HepG2 (cell line): Measurements from ENCODE around the gene CDK2. TPM values are rescaled to one million over a fixed set of nuclear protein-coding genes. Genes with fewer than 3 reads are reported as not detected.

Source experiments
- ATF1 ChIP-seq: IDR thresholded peaks from 2 replicates; pipeline ENCODE4 v1.6.1; 2016; ENCODE audit warnings: mild to moderate bottlenecking, control low read depth
- CCAR2 ChIP-seq: fragments of 200-400 bp; formaldehyde crosslinking; optimal IDR thresholded peaks from 2 replicates; pipeline ENCODE3; 2018; ENCODE audit warnings: low read depth, mild to moderate bottlenecking, low read length, moderate library complexity
- HOXA7 ChIP-seq: sonication (generic); formaldehyde crosslinking; IDR thresholded peaks from 2 replicates; pipeline ENCODE4 v1.8.1; 2022; ENCODE audit warnings: mild to moderate bottlenecking, missing genetic modification reagents, moderate library complexity
- NR2F6 ChIP-seq, 2 experiments: IDR thresholded peaks; 2 replicates each; pipeline ENCODE4 v1.6.1; 2016; ENCODE audit warnings: antibody characterized with exemption in 1 of 2, mild to moderate bottlenecking in 1 of 2
- PRMT3 ChIP-seq: sonication (generic); formaldehyde crosslinking; IDR thresholded peaks from 2 replicates; pipeline ENCODE4 v1.8.1; 2022; ENCODE audit warnings: low read depth, mild to moderate bottlenecking, moderate library complexity, missing genetic modification reagents, borderline replicate concordance
- RXRB ChIP-seq: IDR thresholded peaks from 2 replicates; pipeline ENCODE4 v1.6.1; 2016; ENCODE audit warnings: borderline replicate concordance, missing genetic modification reagents, missing compliant biosample characterization
- SIX1 ChIP-seq: sonication (generic); formaldehyde crosslinking; IDR thresholded peaks from 2 replicates; pipeline ENCODE4 v1.4.0; 2020; ENCODE audit warnings: missing genetic modification reagents, borderline replicate concordance
- SIX4 ChIP-seq: sonication (generic); formaldehyde crosslinking; IDR thresholded peaks from 2 replicates; pipeline ENCODE4 v1.4.0; 2020; ENCODE audit warnings: missing genetic modification reagents
- ZNF230 ChIP-seq: sonication (generic); formaldehyde crosslinking; IDR thresholded peaks from 2 replicates; pipeline ENCODE4 v1.4.0; 2020; ENCODE audit warnings: mild to moderate bottlenecking, missing genetic modification reagents
- ZNF253 ChIP-seq: sonication (generic); formaldehyde crosslinking; IDR thresholded peaks from 2 replicates; pipeline ENCODE4 v1.8.0; 2022; ENCODE audit warnings: mild to moderate bottlenecking, missing genetic modification reagents, borderline replicate concordance
- ZNF256 ChIP-seq: sonication (generic); formaldehyde crosslinking; conservative IDR thresholded peaks from 2 replicates; pipeline ENCODE4 v1.4.0; 2020; ENCODE audit warnings: missing genetic modification reagents
- ZNF724P ChIP-seq: sonication (generic); formaldehyde crosslinking; IDR thresholded peaks from 2 replicates; pipeline ENCODE4 v1.8.0; 2022; ENCODE audit warnings: missing genetic modification reagents, borderline replicate concordance
- ZNF850 ChIP-seq: sonication (generic); formaldehyde crosslinking; conservative IDR thresholded peaks from 2 replicates; pipeline ENCODE4 v1.9.0; 2021; ENCODE audit warnings: mild to moderate bottlenecking, missing genetic modification reagents
- polyA plus RNA-seq, 8 experiments: library from polyadenylated mRNA; depleted of rRNA in 3 of 8; stranded (reverse) in 7 of 8; unstranded in 1 of 8; fragments of >200 nt; fragmentation: Illumina TruSeq in 4 of 8; extraction: Trizol in 4 of 8; gene quantifications; 2 replicates each; pipeline versions ENCODE4 v1.2.1 to v1.2.3, GENCODE V29; 2011 to 2016; ENCODE audit warnings: low read depth in 4 of 8, missing spikeins in 1 of 8, mixed read lengths in 1 of 8; ENCODE audit not compliant: insufficient read depth in 1 of 8
- total RNA-seq, 5 experiments: library from RNA; depleted of rRNA; stranded (reverse); fragments of >200 nt; fragmentation: Illumina TruSeq; extraction: Trizol; gene quantifications; 2 replicates each; pipeline ENCODE4 v1.2.3, GENCODE V29; 2016; ENCODE audit warnings: low read depth in 1 of 5
- TF ChIP-seq, protein P1 (sequence below), 2 experiments: sonication (generic) in 1 of 2; formaldehyde crosslinking in 1 of 2; IDR thresholded peaks; 2 replicates each; pipeline versions ENCODE4 v1.4.0 to v1.6.1; 2016 to 2020; ENCODE audit warnings: borderline replicate concordance in 1 of 2, low read depth in 1 of 2, mild to moderate bottlenecking in 1 of 2, missing genetic modification reagents in 1 of 2
- TF ChIP-seq, protein P2 (sequence below): IDR thresholded peaks from 2 replicates; pipeline ENCODE4 v1.4.0; 2020; ENCODE audit warnings: mild to moderate bottlenecking, missing genetic modification reagents
- TF ChIP-seq, protein P3 (sequence below): sonication (generic); formaldehyde crosslinking; conservative IDR thresholded peaks from 2 replicates; pipeline ENCODE4 v1.4.0; 2020; ENCODE audit warnings: mild to moderate bottlenecking, missing genetic modification reagents, moderate library complexity

Gene CDK2
- total and polyA plus RNA-seq, 2 of the 13 experiments (the other 11 are each of a cell fraction or from before 2014, with no cell fraction given): 47.5 to 52.6 TPM

DNA sequence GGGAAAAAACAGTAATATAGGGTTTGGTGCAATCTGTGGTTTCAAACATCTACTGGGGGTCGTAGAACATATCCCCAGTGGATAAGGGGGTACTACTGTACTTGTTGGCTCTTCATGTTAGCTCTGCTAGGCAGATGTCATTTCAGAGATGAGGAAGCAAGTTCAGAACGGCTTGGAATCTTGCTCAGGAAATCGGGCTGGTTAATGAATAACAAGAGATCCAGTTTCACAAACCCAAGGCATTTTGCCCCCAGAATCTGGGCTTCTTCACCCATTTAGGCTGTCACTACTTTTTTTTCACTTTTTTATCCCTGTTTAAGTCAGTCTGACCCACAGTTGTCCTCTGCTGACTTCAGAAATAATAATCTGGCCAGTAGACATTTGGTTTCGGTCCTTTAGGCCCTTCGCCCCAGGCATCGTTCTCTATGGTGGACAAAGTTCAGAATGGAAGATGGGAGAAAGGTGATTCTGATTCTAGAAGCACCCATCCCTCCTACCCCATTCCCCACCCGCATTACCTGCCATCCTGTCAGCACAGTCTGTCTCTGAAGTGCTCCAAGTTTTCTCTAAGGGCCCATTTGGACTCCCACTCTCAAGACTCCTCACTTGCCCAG, 35.0 kb downstream of the CDK2 start (continued):
- TF ChIP-seq ZNF850 (CRISPR knock-in tag): no peak
- no peak for TF ChIP-seq HOXA7
- TF ChIP-seq RXRB (CRISPR knock-in tag): 0 out of 2 replicates have a peak, but pooled peaks have one; percentile 0
- TF ChIP-seq ZNF256 (CRISPR knock-in tag): no peak
- TF ChIP-seq, protein P1, sequence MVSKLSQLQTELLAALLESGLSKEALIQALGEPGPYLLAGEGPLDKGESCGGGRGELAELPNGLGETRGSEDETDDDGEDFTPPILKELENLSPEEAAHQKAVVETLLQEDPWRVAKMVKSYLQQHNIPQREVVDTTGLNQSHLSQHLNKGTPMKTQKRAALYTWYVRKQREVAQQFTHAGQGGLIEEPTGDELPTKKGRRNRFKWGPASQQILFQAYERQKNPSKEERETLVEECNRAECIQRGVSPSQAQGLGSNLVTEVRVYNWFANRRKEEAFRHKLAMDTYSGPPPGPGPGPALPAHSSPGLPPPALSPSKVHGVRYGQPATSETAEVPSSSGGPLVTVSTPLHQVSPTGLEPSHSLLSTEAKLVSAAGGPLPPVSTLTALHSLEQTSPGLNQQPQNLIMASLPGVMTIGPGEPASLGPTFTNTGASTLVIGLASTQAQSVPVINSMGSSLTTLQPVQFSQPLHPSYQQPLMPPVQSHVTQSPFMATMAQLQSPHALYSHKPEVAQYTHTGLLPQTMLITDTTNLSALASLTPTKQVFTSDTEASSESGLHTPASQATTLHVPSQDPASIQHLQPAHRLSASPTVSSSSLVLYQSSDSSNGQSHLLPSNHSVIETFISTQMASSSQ (IDR thresholded peaks at IDR 0.05; ENCODE audit: low read depth): peak; percentile 90
- TF ChIP-seq, protein P1 (CRISPR knock-in tag; IDR thresholded peaks at IDR 0.05; ENCODE audit: borderline replicate concordance): peak; percentile 83; the same call in 1 of the 2 replicates
- peak; percentile 48; the same call in 1 of the 2 replicates for TF ChIP-seq SIX1
- no peak for TF ChIP-seq ATF1 (CRISPR knock-in tag)
- no peak for TF ChIP-seq ZNF724P
- TF ChIP-seq, protein P2, sequence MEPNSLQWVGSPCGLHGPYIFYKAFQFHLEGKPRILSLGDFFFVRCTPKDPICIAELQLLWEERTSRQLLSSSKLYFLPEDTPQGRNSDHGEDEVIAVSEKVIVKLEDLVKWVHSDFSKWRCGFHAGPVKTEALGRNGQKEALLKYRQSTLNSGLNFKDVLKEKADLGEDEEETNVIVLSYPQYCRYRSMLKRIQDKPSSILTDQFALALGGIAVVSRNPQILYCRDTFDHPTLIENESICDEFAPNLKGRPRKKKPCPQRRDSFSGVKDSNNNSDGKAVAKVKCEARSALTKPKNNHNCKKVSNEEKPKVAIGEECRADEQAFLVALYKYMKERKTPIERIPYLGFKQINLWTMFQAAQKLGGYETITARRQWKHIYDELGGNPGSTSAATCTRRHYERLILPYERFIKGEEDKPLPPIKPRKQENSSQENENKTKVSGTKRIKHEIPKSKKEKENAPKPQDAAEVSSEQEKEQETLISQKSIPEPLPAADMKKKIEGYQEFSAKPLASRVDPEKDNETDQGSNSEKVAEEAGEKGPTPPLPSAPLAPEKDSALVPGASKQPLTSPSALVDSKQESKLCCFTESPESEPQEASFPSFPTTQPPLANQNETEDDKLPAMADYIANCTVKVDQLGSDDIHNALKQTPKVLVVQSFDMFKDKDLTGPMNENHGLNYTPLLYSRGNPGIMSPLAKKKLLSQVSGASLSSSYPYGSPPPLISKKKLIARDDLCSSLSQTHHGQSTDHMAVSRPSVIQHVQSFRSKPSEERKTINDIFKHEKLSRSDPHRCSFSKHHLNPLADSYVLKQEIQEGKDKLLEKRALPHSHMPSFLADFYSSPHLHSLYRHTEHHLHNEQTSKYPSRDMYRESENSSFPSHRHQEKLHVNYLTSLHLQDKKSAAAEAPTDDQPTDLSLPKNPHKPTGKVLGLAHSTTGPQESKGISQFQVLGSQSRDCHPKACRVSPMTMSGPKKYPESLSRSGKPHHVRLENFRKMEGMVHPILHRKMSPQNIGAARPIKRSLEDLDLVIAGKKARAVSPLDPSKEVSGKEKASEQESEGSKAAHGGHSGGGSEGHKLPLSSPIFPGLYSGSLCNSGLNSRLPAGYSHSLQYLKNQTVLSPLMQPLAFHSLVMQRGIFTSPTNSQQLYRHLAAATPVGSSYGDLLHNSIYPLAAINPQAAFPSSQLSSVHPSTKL (CRISPR knock-in tag): peak; percentile 24; the same call in 1 of the 2 replicates
- no peak for TF ChIP-seq ZNF230 (CRISPR knock-in tag)
- no peak for TF ChIP-seq NR2F6 (IDR thresholded peaks at IDR 0.05)
- TF ChIP-seq NR2F6 (CRISPR knock-in tag; IDR thresholded peaks at IDR 0.05): no peak
- no peak for TF ChIP-seq CCAR2
- TF ChIP-seq SIX4 (CRISPR knock-in tag): peak; percentile 37
- no peak for TF ChIP-seq ZNF253 (CRISPR knock-in tag)
- TF ChIP-seq, protein P3, sequence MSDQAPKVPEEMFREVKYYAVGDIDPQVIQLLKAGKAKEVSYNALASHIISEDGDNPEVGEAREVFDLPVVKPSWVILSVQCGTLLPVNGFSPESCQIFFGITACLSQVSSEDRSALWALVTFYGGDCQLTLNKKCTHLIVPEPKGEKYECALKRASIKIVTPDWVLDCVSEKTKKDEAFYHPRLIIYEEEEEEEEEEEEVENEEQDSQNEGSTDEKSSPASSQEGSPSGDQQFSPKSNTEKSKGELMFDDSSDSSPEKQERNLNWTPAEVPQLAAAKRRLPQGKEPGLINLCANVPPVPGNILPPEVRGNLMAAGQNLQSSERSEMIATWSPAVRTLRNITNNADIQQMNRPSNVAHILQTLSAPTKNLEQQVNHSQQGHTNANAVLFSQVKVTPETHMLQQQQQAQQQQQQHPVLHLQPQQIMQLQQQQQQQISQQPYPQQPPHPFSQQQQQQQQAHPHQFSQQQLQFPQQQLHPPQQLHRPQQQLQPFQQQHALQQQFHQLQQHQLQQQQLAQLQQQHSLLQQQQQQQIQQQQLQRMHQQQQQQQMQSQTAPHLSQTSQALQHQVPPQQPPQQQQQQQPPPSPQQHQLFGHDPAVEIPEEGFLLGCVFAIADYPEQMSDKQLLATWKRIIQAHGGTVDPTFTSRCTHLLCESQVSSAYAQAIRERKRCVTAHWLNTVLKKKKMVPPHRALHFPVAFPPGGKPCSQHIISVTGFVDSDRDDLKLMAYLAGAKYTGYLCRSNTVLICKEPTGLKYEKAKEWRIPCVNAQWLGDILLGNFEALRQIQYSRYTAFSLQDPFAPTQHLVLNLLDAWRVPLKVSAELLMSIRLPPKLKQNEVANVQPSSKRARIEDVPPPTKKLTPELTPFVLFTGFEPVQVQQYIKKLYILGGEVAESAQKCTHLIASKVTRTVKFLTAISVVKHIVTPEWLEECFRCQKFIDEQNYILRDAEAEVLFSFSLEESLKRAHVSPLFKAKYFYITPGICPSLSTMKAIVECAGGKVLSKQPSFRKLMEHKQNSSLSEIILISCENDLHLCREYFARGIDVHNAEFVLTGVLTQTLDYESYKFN: peak; percentile 52
- TF ChIP-seq PRMT3 (CRISPR knock-in tag): no peak
